ENCODE results near the gene SMARCB1.

DNA sequence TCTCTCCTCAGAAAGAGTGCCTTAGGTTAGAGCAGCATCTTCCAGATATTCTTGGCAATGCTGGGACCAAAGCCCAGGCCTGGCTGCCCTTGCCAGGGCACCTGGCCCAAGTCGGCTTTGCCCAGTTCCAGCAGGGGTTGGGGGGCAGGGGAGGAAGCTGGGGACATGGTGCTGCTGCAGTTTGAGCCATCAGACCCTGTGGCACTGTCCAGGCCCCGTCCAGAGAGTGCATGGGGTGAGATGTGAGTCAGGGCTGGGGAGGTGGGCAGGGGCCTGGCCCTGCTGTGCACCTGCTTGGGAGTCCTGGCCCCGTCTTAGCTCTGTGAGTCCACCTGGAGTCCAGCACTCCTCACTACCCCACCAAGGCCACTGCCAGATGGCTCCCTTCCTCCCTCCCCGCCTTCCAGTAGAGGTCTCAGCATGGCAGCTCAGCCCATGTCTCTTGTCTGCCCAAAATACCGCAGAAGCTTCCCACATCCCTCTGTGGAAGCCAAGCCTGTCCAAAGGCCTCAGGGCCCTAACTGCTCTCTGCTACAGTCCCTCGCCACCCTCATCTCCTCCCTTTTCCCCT, 35.4 kb downstream of the SMARCB1 start:
- TF ChIP-seq, protein P1, sequence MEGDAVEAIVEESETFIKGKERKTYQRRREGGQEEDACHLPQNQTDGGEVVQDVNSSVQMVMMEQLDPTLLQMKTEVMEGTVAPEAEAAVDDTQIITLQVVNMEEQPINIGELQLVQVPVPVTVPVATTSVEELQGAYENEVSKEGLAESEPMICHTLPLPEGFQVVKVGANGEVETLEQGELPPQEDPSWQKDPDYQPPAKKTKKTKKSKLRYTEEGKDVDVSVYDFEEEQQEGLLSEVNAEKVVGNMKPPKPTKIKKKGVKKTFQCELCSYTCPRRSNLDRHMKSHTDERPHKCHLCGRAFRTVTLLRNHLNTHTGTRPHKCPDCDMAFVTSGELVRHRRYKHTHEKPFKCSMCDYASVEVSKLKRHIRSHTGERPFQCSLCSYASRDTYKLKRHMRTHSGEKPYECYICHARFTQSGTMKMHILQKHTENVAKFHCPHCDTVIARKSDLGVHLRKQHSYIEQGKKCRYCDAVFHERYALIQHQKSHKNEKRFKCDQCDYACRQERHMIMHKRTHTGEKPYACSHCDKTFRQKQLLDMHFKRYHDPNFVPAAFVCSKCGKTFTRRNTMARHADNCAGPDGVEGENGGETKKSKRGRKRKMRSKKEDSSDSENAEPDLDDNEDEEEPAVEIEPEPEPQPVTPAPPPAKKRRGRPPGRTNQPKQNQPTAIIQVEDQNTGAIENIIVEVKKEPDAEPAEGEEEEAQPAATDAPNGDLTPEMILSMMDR (IDR thresholded peaks at IDR 0.05) = no peak
- TF ChIP-seq POLR2A (IDR thresholded peaks at IDR 0.05) = no peak
